Astrocyte of the hippocampus (primary cell): ENCODE data around the gene DPF3.

Experiments
- DNase-seq: peaks from one replicate; pipeline ENCODE4 v3.0.0; 2011; ENCODE audit warnings: low read depth, low spot score

Gene DPF3

GRCh38 chr14:72603639-72604038, 290.3 kb downstream of the DPF3 start:
- DNase-seq: peak; percentile 63

GRCh38 chr14:72600551-72601330, 293.2 kb downstream of the DPF3 start:
- DNase-seq: no peak

- no peak for DNase-seq
Observed at GRCh38 chr14:72599579-72600470, 294.1 kb downstream of the DPF3 start.

GRCh38 chr14:72598306-72598705, 295.6 kb downstream of the DPF3 start:
- DNase-seq: no peak

GRCh38 chr14:72597252-72598233, 296.4 kb downstream of the DPF3 start:
- no peak for DNase-seq

DNA sequence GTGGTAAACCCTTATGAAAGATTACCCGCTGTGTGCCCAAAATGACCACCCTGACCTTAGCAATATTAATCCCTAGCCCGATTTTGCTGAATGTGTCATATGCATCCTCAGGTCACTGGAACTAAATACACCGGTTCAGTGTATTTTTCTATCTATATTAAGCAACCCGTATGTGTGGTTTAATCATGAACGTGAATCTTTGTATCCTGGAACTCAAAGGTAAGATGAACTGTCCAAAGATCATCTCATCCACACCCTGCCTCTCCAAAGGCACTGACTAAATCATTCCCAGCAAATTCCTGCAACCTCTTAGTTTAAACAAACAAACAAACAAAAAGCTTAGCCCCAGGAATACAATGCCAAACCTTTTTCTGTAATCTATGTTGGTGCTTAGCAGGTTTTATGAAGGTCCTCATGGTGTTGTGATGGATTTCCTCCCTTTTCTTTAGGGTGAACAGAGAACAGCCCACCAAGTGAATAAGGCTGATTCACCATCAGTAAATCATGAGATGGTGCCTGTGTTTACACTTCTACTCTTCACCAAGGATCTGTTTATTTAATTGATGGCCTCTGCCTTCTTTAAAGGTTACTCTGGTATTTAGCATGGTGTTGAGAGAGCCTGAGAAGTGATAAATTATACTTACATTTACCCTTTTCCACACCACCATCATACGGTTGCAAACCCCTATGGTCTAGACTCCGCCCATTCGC, 298.6 kb downstream of the DPF3 start:
- DNase-seq: no peak

DNA sequence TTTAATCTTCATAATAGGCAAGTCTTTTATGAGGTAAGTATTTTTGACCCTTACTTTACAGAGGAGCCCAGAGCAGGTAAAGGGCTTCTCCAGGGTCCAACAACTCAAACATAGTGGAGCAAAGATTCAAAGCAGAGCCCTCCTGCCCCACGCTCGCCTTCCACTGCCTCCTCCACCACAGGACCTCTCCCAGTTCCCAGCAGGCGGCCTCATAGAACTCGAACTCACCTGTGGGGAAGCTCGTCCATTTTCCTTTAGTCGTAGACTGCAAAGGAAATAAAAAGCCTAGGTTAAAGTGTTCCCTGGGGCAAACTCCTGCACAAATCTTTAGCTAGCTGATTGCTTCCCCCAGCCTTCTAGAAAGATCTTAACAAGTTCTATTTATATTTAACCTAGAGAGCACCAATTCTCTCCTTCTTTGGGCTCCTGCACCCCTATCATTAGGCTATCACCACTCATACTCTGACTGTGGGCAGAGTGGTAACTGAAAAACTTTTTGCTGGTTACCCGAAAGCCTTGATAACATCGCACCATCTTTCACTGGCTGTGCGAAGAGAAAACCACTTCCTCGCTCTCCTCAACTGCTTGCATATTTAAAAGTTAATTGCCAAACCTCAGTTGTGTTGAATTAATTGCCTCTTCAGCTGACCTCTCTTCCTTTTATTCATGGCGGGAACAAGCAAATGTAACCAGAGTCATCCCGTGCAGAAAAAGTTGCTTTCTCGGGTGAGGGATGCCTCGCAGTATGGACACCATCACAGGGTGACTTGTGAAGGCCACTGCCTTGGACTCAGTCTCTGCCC, 299.6 kb downstream of the DPF3 start:
- DNase-seq: no peak

DNA sequence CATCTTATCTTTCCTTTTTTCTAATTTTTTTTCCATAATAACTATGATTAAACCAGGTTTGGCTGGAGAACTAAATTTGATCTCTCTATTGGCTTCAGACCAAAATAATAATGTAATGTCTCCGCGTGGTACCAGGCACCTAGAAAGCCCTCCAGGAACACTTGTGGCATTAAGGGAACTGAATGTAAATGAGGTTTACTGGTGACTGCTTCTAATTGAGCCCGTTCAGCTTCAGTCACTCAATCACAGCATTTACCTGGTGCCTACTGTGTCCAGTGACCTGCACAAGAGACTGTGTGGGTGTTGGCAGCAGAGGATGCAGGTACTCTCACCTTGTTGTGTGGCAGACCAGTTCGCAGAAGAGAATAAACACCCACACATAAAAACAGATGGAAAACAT, 302.5 kb downstream of the DPF3 start:
- no peak for DNase-seq

GRCh38 chr14:72590577-72590976, 303.3 kb downstream of the DPF3 start:
- DNase-seq: no peak

GRCh38 chr14:72589652-72590051, 304.2 kb downstream of the DPF3 start:
- DNase-seq: no peak

DNA sequence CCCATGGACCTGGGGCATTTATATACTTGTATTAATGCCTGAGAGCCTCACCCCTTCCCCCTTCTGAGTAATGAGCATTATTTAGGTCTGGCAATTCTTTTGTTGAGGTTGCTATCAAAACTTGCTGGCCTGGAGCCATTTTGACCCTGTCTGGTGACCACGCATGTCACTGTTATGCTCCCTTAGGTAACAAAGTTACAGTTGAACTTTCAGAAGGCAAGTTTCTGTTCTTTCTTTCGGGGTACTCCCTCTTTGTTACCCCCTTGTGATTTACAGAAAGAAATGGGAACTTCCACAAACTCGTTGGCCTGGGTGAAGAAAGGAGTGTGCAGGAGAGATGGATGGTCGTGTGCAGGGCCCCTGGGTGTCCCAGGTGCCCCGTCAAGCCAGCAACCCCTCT, 305.4 kb downstream of the DPF3 start:
- DNase-seq: no peak

GRCh38 chr14:72583316-72584272, 310.3 kb downstream of the DPF3 start:
- DNase-seq: no peak

- no peak for DNase-seq
Observed at GRCh38 chr14:72582582-72582981, 311.3 kb downstream of the DPF3 start.

GRCh38 chr14:72578514-72578913, 315.4 kb downstream of the DPF3 start:
- DNase-seq: no peak

- no peak for DNase-seq
Observed at GRCh38 chr14:72577521-72577920, 316.4 kb downstream of the DPF3 start.

DNA sequence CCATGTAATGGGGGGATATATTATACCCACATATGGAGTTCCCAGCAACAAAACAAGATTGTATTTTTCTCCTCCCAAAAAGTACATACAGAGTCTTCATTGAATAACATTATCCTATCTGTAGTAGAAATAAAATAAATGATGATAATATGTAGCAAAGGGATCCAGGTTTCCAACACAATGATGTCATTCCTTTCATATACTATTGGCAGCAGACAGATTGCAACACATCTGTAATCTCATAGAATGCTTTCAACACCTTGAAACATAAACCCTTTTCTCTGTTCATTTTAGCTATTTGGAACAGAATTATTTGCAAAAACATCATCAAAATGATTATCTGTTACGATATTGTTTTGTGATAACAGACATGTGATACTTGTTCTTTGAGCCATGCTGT, 317.6 kb downstream of the DPF3 start:
- no peak for DNase-seq

- no peak for DNase-seq
Observed at GRCh38 chr14:72574715-72575114, 319.2 kb downstream of the DPF3 start.

DNA sequence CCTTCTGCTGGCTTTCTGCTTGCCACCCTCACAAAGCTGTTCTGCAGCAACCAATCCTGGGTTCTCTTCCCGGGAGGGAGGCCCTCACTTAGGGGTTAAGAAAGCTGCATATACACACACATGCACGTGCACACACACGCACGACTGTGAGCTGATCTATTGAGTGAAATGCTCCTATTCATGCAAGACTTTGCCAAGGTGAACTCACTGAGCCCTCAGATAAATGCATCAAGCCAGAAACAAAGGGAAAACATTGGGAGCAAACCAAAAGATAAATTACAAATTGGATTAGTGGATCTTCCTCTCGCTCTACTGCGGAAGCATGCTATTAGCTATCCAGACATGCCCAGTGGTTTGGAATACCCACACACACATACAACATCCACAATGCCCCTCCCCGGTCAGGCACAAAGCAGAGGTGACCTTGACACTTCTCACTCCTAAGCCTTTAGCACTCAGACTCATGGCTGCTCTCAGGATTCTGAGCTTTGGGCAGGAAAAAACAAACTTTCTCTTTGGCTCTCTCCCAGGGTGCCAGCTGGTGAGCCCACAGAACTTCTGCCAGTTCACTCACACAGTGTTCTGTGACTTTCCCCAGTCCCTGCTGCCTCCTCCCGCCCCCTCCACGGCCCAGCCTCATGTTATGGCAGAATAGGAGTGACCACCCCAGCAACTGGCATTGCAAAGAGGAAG, 320.0 kb downstream of the DPF3 start:
- DNase-seq: no peak
